ENCODE measurements around the gene ZNF740.

The ZNF740 gene

DNA sequence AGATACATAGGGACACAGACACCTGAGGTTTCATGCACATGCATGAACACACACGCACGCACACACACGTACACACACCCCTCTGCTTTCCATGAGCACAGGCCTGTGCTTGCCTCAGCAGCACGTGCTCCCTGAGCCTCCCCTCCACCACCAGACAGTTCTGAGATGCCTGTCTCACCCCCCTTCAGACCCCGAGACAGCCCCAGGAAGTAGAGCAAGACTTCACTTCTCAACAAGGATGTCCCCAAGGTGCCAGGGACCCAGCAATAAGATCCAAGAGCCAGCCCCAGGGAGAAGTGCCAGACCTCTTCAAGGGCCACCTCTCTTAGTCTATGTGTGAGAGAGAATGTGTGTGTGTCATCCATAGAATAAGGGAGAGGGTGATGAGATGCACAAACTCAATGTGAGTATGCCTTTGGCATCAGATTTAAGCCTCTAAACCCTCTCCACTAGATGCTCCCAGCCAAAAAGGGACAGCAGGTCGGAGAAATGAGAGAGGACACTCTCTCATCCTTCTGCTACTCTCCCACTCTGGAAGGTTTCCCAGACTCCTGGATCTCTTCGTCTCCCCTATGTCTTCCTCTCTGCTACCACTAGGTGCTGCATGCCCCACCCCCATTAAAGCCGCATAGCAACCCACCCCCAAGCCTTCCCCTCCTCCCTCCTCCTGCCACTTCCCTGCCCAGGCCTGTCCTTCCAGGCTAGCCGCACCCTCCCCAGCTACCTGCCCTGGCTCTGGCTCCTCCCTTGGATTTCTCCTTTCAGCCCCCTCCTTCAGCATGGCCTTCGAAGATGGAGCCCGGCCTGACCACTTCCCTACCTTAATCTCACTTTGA is 43.8 kb downstream of the ZNF740 start:
- no peaks in the 10 kb centered on the region for H3K9me3 ChIP-seq (ENCODE audit: insufficient read depth, low read length)
- H3K27me3 ChIP-seq (ENCODE audit: insufficient read depth, insufficient read length), result peaks cover 14% of the 10 kb centered on the region
- peak; percentile 61 for DNase-seq (ENCODE audit: low read depth, low spot score)
- H3K36me3 ChIP-seq (ENCODE audit: insufficient read depth, insufficient read length, low read length), result no peaks in the 10 kb centered on the region
- H3K4me3 ChIP-seq (ENCODE audit: insufficient read length, low read depth), result no peak overlapping the region
- peak overlapping the region; percentile 65 for H3K9ac ChIP-seq (ENCODE audit: insufficient read length, low read depth)
- TF ChIP-seq ZNF274 (IDR thresholded peaks at IDR 0.05; ENCODE audit: low read depth, low read length) (no peak), YY1 (IDR thresholded peaks at IDR 0.05; ENCODE audit: insufficient read depth, insufficient read length) (no peak), SUZ12 (IDR thresholded peaks at IDR 0.05; ENCODE audit: extremely low read depth, insufficient read depth, insufficient read length) (no peak)
- H3K4me1 ChIP-seq (ENCODE audit: insufficient read depth, insufficient read length), result peaks cover 27% of the 10 kb centered on the region

DNA sequence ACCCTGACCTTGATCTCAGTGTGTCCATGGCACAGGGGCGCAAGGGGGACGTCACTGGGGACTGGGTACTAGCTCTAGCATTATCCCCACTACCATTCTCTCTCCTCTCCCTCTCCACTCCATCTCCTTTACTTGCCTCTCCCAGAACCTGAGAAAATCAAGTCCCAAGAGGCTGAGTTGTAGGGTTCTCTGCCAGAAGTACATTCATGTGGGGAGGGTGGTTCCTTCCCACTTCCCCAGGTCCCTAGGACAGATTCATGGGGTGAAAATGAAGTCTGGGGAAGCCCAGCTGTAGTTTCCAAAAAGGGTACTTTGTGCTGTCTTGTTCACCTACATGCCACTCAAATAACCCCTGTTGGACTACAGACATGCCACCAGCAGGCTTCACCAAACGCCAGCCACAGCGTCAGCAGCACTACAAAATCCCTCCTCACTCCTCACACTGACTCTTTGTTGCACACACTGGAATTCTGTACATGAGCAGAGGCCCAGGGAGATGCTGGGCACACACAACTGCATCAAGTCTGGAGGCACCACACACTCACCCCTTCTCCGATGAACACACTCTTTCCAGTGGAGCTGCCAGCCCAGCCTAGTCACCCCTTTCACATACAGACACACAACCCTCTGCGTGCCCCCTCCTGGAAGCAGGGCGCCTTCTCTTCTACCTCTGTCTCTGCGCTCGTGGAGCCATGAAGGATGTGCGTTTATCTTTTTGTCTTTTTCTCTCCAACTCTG is 44.5 kb downstream of the ZNF740 start:
- Histone ChIP-seq H3K4me1 (ENCODE audit: insufficient read depth, insufficient read length) (peaks cover 26% of the 10 kb centered on the region), H3K27me3 (ENCODE audit: insufficient read depth, insufficient read length) (peaks cover 7% of the 10 kb centered on the region), H3K4me3 (ENCODE audit: insufficient read length, low read depth) (no peak overlapping the region), H3K9me3 (ENCODE audit: insufficient read depth, low read length) (no peaks in the 10 kb centered on the region), H3K36me3 (ENCODE audit: insufficient read depth, insufficient read length, low read length) (no peaks in the 10 kb centered on the region), H3K9ac (ENCODE audit: insufficient read length, low read depth) (no peak overlapping the region)
- no peak for DNase-seq (ENCODE audit: low read depth, low spot score)
- TF ChIP-seq SUZ12 (IDR thresholded peaks at IDR 0.05; ENCODE audit: extremely low read depth, insufficient read depth, insufficient read length) (no peak), YY1 (IDR thresholded peaks at IDR 0.05; ENCODE audit: insufficient read depth, insufficient read length) (no peak), ZNF274 (IDR thresholded peaks at IDR 0.05; ENCODE audit: low read depth, low read length) (no peak)

DNA sequence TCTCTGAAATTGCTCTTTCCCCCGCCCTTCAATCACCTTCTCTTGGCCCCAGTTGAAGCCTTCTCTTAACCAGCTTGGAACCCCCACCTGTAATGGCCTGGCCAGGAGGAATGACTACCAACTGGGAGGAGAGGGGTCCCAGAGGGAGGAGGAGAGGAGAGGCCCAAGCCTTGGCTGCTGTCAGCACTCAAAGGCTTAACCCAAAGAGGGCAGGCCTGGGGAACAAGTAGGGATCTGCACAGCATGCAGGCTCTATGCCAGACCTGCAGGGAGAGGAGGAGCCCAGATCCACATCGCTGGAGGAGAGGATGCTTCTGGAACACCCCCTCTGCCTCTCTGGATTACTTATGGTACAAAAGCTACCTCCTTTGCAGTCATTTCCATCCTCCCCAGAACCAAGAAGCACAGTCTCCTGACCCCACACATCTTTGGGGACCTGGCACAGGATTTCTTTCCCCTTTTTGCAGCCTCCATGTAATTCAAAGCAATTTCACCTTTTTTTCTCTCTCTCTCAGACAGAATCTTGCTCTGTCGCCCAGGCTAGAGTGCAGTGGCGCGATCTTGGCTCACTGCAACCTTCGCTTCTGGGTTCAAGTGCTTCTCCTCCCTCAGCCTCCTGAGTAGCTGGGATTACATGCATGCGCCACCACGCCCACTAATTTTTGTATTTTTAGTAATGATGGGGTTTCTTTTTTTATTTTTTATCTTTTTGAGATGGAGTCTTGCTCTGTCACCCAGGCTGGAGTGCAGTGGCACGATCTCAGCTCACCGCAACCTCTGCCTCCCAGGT is 45.3 kb downstream of the ZNF740 start:
- H3K4me1 ChIP-seq (ENCODE audit: insufficient read depth, insufficient read length), result peaks cover 26% of the 10 kb centered on the region
- no peak for DNase-seq (ENCODE audit: low read depth, low spot score)
- H3K36me3 ChIP-seq (ENCODE audit: insufficient read depth, insufficient read length, low read length), result no peaks in the 10 kb centered on the region
- no peak overlapping the region for H3K9ac ChIP-seq (ENCODE audit: insufficient read length, low read depth)
- H3K9me3 ChIP-seq (ENCODE audit: insufficient read depth, low read length), result no peaks in the 10 kb centered on the region
- TF ChIP-seq ZNF274 (IDR thresholded peaks at IDR 0.05; ENCODE audit: low read depth, low read length) (no peak), SUZ12 (IDR thresholded peaks at IDR 0.05; ENCODE audit: extremely low read depth, insufficient read depth, insufficient read length) (no peak), YY1 (IDR thresholded peaks at IDR 0.05; ENCODE audit: insufficient read depth, insufficient read length) (no peak)
- H3K4me3 ChIP-seq (ENCODE audit: insufficient read length, low read depth), result no peak overlapping the region
- peaks cover 3% of the 10 kb centered on the region for H3K27me3 ChIP-seq (ENCODE audit: insufficient read depth, insufficient read length)

DNA sequence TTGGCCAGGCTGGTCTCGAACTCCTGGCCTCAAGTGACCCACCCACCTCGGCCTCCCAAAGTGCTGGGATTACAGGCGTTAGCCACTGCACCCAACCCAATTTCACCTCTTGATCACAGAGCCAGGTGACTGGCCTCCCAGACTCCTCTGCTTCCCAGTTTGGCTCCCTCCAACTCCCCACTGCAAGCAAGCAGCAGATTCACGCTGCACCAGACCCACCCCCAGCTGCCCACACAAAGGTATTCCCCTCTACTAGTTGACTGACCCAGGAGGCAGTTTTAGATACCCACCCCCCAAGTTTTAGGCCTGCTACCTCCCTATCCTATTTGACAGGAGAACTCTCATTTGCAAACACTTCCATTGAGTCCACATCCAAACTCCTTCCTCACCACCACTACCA is 46.3 kb downstream of the ZNF740 start:
- DNase-seq (ENCODE audit: low read depth, low spot score), result no peak
- peaks cover 3% of the 10 kb centered on the region for H3K27me3 ChIP-seq (ENCODE audit: insufficient read depth, insufficient read length)
- TF ChIP-seq SUZ12 (IDR thresholded peaks at IDR 0.05; ENCODE audit: extremely low read depth, insufficient read depth, insufficient read length) (no peak), YY1 (IDR thresholded peaks at IDR 0.05; ENCODE audit: insufficient read depth, insufficient read length) (no peak), ZNF274 (IDR thresholded peaks at IDR 0.05; ENCODE audit: low read depth, low read length) (no peak)
- H3K4me1 ChIP-seq (ENCODE audit: insufficient read depth, insufficient read length), result peaks cover 26% of the 10 kb centered on the region
- no peak overlapping the region for H3K4me3 ChIP-seq (ENCODE audit: insufficient read length, low read depth)
- no peak overlapping the region for H3K9ac ChIP-seq (ENCODE audit: insufficient read length, low read depth)
- no peaks in the 10 kb centered on the region for H3K36me3 ChIP-seq (ENCODE audit: insufficient read depth, insufficient read length, low read length)
- H3K9me3 ChIP-seq (ENCODE audit: insufficient read depth, low read length), result no peaks in the 10 kb centered on the region

DNA sequence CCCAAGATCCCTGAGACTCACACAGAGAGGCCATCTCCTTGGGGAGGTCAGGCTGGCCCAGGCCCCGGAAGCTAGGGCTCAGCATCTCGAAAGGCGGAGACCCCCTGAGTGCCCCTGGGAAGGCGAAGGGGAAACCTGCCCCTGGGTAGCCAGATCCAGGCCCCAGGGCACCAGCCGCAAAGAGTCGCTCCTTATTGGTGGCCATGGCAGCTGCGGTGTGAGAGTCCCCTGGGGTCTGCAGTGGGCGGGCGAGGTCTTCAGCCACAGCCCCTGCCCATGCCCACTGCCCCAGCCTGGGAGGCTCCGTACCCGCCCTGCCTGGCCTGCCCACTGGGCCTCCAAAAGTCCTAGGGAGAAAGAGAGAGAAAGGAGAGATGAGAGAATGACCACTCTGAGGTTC is 46.8 kb downstream of the ZNF740 start:
- TF ChIP-seq YY1 (IDR thresholded peaks at IDR 0.05; ENCODE audit: insufficient read depth, insufficient read length) (no peak), SUZ12 (IDR thresholded peaks at IDR 0.05; ENCODE audit: extremely low read depth, insufficient read depth, insufficient read length) (no peak), ZNF274 (IDR thresholded peaks at IDR 0.05; ENCODE audit: low read depth, low read length) (no peak)
- H3K9me3 ChIP-seq (ENCODE audit: insufficient read depth, low read length), result no peaks in the 10 kb centered on the region
- no peak overlapping the region for H3K9ac ChIP-seq (ENCODE audit: insufficient read length, low read depth)
- peaks cover 26% of the 10 kb centered on the region for H3K4me1 ChIP-seq (ENCODE audit: insufficient read depth, insufficient read length)
- no peaks in the 10 kb centered on the region for H3K36me3 ChIP-seq (ENCODE audit: insufficient read depth, insufficient read length, low read length)
- no peak overlapping the region for H3K4me3 ChIP-seq (ENCODE audit: insufficient read length, low read depth)
- no peak for DNase-seq (ENCODE audit: low read depth, low spot score)
- H3K27me3 ChIP-seq (ENCODE audit: insufficient read depth, insufficient read length), result peaks cover 3% of the 10 kb centered on the region

DNA sequence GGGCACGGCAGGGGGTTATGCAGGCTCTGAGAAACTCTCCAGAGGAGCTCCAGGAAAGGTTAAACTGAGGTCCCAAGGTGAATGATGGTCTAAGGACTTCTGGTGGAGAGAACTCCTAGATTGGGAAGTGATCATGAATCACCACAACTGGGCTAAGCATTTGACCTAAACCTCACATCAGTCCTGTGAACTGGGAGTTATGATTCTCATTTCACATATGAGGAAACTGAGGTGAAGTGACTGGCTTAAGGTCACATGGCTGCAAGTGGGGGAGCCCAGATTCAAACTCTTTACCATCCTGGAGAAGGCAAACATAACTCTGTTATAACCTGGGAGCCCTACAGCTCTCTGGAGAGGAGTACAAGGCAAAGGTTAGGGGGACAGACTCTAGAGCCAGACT is 47.3 kb downstream of the ZNF740 start:
- no peaks in the 10 kb centered on the region for H3K9me3 ChIP-seq (ENCODE audit: insufficient read depth, low read length)

More for the DNA sequence above, 47.3 kb downstream of the ZNF740 start:
- Histone ChIP-seq H3K27me3 (ENCODE audit: insufficient read depth, insufficient read length) (peaks cover 3% of the 10 kb centered on the region), H3K4me3 (ENCODE audit: insufficient read length, low read depth) (no peak overlapping the region), H3K9ac (ENCODE audit: insufficient read length, low read depth) (no peak overlapping the region), H3K4me1 (ENCODE audit: insufficient read depth, insufficient read length) (peaks cover 26% of the 10 kb centered on the region), H3K36me3 (ENCODE audit: insufficient read depth, insufficient read length, low read length) (no peaks in the 10 kb centered on the region)
- TF ChIP-seq ZNF274 (IDR thresholded peaks at IDR 0.05; ENCODE audit: low read depth, low read length) (no peak), YY1 (IDR thresholded peaks at IDR 0.05; ENCODE audit: insufficient read depth, insufficient read length) (no peak), SUZ12 (IDR thresholded peaks at IDR 0.05; ENCODE audit: extremely low read depth, insufficient read depth, insufficient read length) (no peak)
- DNase-seq (ENCODE audit: low read depth, low spot score), result no peak
